Prostate gland (tissue), 2 donors: ENCODE data around the gene SCAPER. TPM values are rescaled to one million over a fixed set of nuclear protein-coding genes. Genes with fewer than 3 reads are reported as not detected.

Source experiments
- DNase-seq: peaks from one replicate; pipeline ENCODE4 v3.0.0-alpha.2; 2019; ENCODE audit warnings: low spot score
- H3K27ac ChIP-seq, 2 donors: fragments of 200-600 bp; sonication (generic); 2 replicates each; pipeline ENCODE4 v1.5.1; 2017 to 2019
- H3K27me3 ChIP-seq: fragments of 200-600 bp; sonication (generic); replicated peaks from 2 replicates; pipeline ENCODE4 v1.5.1; 2019; ENCODE audit not compliant: insufficient read depth
- H3K36me3 ChIP-seq, 2 donors: fragments of 200-600 bp; sonication (generic); 1 replicate in 1 of 2; 2 replicates in 1 of 2; pipeline versions ENCODE4 v1.5.1 to v1.8.1; 2017 to 2019
- H3K4me1 ChIP-seq: fragments of 200-600 bp; sonication (generic); replicated peaks from 2 replicates; pipeline ENCODE4 v1.5.1; 2019
- H3K4me3 ChIP-seq, 2 donors: fragments of 200-600 bp; sonication (generic); 2 replicates each; pipeline ENCODE4 v1.5.1; 2017 to 2019
- H3K9me3 ChIP-seq: fragments of 200-600 bp; sonication (generic); 2 replicates; pipeline ENCODE4 v1.5.1; 2017
- POLR2A ChIP-seq: fragments of 450-650 bp; IDR thresholded peaks from one replicate; pipeline ENCODE4 v1.6.1; 2016; ENCODE audit warnings: antibody characterized with exemption, mild to moderate bottlenecking
- POLR2AphosphoS5 ChIP-seq: sonication (generic); formaldehyde crosslinking; IDR thresholded peaks from one replicate; pipeline ENCODE4 v1.6.1; 2017; ENCODE audit warnings: antibody characterized with exemption
- WGBS: methylation state at CpG from one replicate; pipeline ENCODE4 v1.1.5; 2018; 5-methylcytosine and 5-hydroxymethylcytosine counted together
- intact Hi-C: fragments of 100-400 bp; cut with DNase I; formaldehyde crosslinking; loops from one replicate; pipeline ENCODE4 v1.14.2; 2022
- total RNA-seq, 2 donors: library from RNA; depleted of rRNA; stranded (reverse); fragments of >200 nt; gene quantifications; one replicate each; pipeline ENCODE4 v1.1.0, GENCODE V29; 2016
- TF ChIP-seq, protein P1 (sequence below), 4 experiments: fragments of 200-600 bp in 2 of 4; fragments of 450-650 bp in 2 of 4; sonication (generic) in 2 of 4; IDR thresholded peaks; 1 replicate in 3 of 4; 2 replicates in 1 of 4; pipeline ENCODE4 v1.5.1; 2016 to 2019; ENCODE audit warnings: antibody characterized with exemption in 4 of 4, mild to moderate bottlenecking in 2 of 4, moderate library complexity in 2 of 4

SCAPER gene
- total RNA-seq, 2 donors from 2014 or later, result 19.1 to 38.9 TPM

DNA sequence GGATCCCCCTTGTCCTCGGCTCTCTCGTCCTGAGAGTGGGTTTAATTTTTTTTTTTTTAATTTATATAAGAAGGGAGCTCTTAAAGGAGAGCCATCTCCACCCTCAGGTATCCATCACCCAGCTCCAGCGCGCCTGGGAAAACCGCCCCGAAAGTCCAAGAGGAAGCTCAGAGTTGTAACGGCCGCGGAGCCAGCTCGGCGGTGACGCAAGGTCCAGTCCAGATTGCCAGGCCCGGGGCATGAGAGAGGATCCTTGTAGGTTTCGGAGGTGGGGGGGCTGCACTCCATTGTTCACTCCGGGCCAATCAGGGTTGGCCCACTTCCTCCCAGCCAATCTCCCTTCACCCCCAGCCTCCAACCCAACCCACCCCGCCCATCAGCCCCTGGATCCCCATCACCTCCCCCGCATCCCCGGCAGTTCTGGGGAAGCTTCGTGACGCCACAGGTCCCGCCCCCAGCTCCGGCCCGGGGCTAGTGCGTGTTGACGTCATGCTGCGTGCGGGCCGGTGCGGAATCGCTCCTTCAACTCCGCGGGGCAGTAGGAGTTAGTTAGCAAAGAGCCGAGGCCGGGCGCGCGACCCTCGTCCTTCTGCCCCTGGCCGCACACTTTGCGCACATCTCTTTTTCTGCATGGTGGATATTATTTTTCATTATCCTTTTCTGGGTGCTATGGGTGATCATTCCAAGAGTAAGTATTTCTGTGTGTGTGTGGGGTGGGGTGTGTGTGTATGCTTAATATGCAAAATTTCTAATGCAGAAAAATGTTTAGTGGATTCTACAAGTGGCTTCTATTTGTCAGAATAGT lies 568.7 kb downstream of the SCAPER start, which contains the start of gene ISL2:
TSS of gene ISL2 (plus strand) at position 520 of the 805 bp plus-strand sequence. CDS start at position 631, 111 bp downstream.
- TF ChIP-seq, protein P1, sequence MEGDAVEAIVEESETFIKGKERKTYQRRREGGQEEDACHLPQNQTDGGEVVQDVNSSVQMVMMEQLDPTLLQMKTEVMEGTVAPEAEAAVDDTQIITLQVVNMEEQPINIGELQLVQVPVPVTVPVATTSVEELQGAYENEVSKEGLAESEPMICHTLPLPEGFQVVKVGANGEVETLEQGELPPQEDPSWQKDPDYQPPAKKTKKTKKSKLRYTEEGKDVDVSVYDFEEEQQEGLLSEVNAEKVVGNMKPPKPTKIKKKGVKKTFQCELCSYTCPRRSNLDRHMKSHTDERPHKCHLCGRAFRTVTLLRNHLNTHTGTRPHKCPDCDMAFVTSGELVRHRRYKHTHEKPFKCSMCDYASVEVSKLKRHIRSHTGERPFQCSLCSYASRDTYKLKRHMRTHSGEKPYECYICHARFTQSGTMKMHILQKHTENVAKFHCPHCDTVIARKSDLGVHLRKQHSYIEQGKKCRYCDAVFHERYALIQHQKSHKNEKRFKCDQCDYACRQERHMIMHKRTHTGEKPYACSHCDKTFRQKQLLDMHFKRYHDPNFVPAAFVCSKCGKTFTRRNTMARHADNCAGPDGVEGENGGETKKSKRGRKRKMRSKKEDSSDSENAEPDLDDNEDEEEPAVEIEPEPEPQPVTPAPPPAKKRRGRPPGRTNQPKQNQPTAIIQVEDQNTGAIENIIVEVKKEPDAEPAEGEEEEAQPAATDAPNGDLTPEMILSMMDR (IDR thresholded peaks at IDR 0.05), result no peak
- TF ChIP-seq POLR2A (peak; percentile 63), POLR2AphosphoS5 (peak; percentile 48)
- intact Hi-C loops, result no loop called here
- H3K4me3 ChIP-seq, result peak within 1 kb of the TSS; percentile 3 to 22
- H3K36me3 ChIP-seq, result no peaks in the 10 kb centered on the region
- DNase-seq, result peak; percentile 76
- peaks cover 7% of the 10 kb centered on the region for H3K4me1 ChIP-seq
- peak within 1 kb of the TSS; percentile 50 to 61 for H3K27ac ChIP-seq
- peaks cover 43% of the 10 kb centered on the region for H3K27me3 ChIP-seq
- WGBS, result 3% methylated on average over 30 of the region's 40 CpGs
- no peaks in the 10 kb centered on the region for H3K9me3 ChIP-seq

DNA sequence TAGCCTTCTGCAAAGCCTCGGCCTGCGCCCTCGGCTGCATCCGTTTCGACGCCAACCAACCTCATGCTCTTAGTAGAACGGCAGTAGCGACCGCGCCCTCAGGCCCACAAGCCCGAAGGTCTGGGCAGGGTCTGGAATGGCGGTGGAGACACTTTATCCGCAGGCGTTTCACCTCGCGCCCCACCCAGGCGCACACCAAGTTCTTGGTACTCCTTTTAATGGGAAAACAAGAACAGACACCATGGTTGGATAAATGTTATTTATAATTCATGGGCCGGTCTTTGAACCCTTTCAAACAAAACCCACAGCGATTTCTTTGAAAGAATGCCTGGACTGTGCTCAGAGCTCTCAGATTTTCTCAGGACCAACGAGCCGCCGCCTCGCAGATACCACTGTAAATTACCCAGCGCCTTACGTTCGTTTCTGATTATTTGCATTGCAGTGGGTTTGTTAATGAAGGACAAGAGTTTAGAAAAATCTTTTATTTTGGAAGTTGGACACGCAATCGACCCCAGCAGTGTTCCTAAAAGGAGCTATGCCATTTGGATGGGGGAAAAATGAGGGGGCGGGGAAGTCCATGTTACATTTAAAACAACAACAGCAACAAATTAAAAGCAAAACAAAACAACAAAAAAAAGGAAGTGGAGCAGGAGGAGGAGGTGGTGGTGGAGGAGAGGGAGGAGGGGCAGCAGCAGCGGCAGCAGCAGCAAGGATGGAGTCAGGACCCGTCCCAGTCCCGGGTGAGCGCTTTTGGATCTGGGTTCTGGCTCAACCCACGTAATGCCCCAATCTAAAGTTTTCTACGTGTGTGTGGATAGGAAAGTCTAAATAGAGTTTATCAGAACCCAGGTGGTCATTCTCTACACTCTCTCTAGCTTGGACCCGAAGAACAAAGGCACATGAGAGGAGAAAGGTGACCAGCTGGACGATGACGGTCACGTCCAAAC lies 569.6 kb downstream of the SCAPER start:
- Histone ChIP-seq H3K4me1 (peaks cover 7% of the 10 kb centered on the region), H3K27ac (peak overlapping the region; percentile 50 to 61), H3K27me3 (peaks cover 40% of the 10 kb centered on the region), H3K9me3 (no peaks in the 10 kb centered on the region), H3K36me3 (no peaks in the 10 kb centered on the region), H3K4me3 (peak overlapping the region; percentile 3 to 22)
- intact Hi-C loops, result no loop called here
- DNase-seq, result no peak
- 16% methylated on average over 39 of the region's 39 CpGs for WGBS
- TF ChIP-seq, protein P1 (IDR thresholded peaks at IDR 0.05), result no peak
- TF ChIP-seq POLR2AphosphoS5 (no peak), POLR2A (no peak)

DNA sequence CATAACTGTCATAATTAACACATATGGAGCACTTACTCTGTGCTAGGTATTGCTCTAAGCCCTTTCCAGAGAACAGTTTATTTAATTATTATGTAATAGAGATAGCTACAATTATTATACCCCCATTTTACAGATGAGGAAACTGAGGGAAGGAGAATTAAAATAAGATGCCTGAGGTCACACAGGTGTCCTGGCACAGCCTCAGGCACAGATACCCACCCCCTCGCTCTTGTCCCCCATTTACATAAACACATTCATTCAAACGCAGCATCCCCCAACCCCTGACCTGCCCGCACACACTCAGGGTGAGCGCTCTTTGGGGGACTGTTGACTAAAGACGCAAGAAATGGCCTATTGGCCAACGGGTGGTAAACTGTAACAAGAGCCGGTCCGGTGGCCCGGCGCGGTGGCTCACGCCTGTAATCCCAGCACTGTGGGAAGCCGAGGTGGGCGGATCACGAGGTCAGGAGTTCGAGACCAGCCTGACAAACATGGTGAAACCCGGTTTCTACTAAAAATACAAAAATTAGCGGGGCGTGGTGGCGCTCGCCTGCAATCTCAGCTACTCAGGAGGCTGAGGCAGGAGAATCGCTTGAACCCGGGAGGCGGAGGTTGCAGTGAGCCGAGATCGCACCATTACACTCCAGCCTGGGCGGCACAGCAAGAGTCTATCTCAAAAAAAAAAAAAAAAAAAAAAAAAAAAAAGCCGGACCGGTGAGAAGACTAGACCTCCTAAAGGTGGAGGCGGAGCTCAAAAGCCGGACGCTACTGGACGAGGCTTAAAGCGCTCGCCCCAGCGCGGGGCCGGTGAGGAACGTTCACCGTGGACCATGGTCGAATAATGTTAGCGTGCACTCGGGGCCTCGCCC lies 570.5 kb downstream of the SCAPER start:
- Histone ChIP-seq H3K4me1 (no peaks in the 10 kb centered on the region), H3K9me3 (no peaks in the 10 kb centered on the region), H3K27ac (no peak overlapping the region), H3K27me3 (peaks cover 33% of the 10 kb centered on the region), H3K4me3 (no peak overlapping the region), H3K36me3 (no peaks in the 10 kb centered on the region)
- 52% methylated on average over 44 of the region's 44 CpGs for WGBS
- intact Hi-C loops, result no loop called here
- no peak for DNase-seq
- TF ChIP-seq POLR2AphosphoS5, result no peak
- TF ChIP-seq, protein P1 (IDR thresholded peaks at IDR 0.05), result no peak
- TF ChIP-seq POLR2A, result no peak

DNA sequence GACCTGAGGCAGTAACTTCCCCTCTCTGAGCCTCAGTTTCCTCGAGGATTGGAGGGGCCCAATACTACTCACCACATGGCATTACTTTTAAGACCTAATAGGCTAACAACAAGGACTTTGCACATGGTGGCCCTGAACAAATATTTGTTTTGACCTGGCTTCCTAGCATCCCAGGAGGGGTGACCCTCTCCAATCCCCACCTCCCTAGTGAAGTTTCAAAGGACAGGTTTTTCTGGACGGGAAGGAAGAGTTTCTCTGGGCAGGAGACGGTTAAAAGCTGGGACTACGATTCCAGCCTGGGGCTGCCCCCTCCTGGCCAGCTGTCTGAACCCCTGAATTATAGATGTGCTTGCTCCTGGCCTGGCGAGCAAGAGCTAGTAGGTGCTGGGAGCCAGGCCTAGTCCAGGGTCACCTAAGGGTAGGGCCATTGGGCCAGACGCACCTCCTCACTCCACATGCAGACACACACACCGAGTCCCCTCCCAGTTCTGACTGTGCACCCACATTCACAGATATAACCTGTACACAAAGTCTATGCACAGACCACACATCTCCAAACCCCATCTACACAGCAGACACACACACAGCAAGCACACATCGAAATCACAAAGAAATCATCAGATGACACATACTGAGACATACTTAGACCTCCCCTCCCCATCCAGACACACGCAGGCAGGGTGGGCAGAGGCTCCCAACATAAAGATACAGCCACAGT lies 571.3 kb downstream of the SCAPER start:
- Histone ChIP-seq H3K27ac (no peak overlapping the region), H3K9me3 (no peaks in the 10 kb centered on the region), H3K4me3 (no peak overlapping the region), H3K4me1 (no peaks in the 10 kb centered on the region), H3K36me3 (no peaks in the 10 kb centered on the region), H3K27me3 (peaks cover 26% of the 10 kb centered on the region)
- TF ChIP-seq POLR2A (no peak), POLR2AphosphoS5 (no peak)
- TF ChIP-seq, protein P1 (IDR thresholded peaks at IDR 0.05), result peak in 1 of 4 experiments; percentile 26
- DNase-seq, result no peak
- WGBS, result 55% methylated on average over 9 of the region's 9 CpGs
- intact Hi-C loops, result no loop called here
